GM19463 (cell line): Measurements from ENCODE around the gene SPON2.

ENCODE experiments used
- ATAC-seq: cut with Tn5 transposase; IDR thresholded peaks from one replicate; pipeline ENCODE4 v1.9.1; 2021; ENCODE audit warnings: mild to moderate bottlenecking, moderate library complexity; ENCODE audit not compliant: unreplicated experiment

The SPON2 gene

GRCh38 chr4:1208970-1209704 lies 36.8 kb upstream of the SPON2 start:
- ATAC-seq: no peak

GRCh38 chr4:1208266-1208961 lies 36.0 kb upstream of the SPON2 start:
- ATAC-seq: no peak

GRCh38 chr4:1207603-1208265 lies 35.4 kb upstream of the SPON2 start:
- no peak for ATAC-seq

GRCh38 chr4:1207157-1207470 lies 34.7 kb upstream of the SPON2 start:
- ATAC-seq: no peak

GRCh38 chr4:1206299-1207156 lies 34.1 kb upstream of the SPON2 start:
- ATAC-seq: no peak

GRCh38 chr4:1205586-1206298 lies 33.4 kb upstream of the SPON2 start:
- no peak for ATAC-seq

GRCh38 chr4:1204828-1205585 lies 32.6 kb upstream of the SPON2 start:
- ATAC-seq: no peak

- ATAC-seq: no peak
Observed at GRCh38 chr4:1204286-1204827, 32.0 kb upstream of the SPON2 start.

GRCh38 chr4:1203026-1203616 lies 30.7 kb upstream of the SPON2 start:
- ATAC-seq: no peak

GRCh38 chr4:1202526-1203011 lies 30.2 kb upstream of the SPON2 start:
- ATAC-seq: no peak

- no peak for ATAC-seq
Observed at GRCh38 chr4:1201851-1202525, 29.6 kb upstream of the SPON2 start.

GRCh38 chr4:1200425-1201035 lies 28.1 kb upstream of the SPON2 start:
- no peak for ATAC-seq

GRCh38 chr4:1199556-1200331 lies 27.4 kb upstream of the SPON2 start:
- ATAC-seq: no peak

GRCh38 chr4:1198098-1198844 lies 25.9 kb upstream of the SPON2 start:
- no peak for ATAC-seq

- ATAC-seq: no peak
Observed at GRCh38 chr4:1196421-1197183, 24.2 kb upstream of the SPON2 start.

GRCh38 chr4:1195891-1196401 lies 23.6 kb upstream of the SPON2 start:
- ATAC-seq: no peak
